ENCODE results near the gene DNAJC4. TPM values are rescaled to one million over a fixed set of nuclear protein-coding genes. Genes with fewer than 3 reads are reported as not detected.

The DNAJC4 gene
- total RNA-seq, 1 experiment from 2014 or later, result 24.2 TPM

- no peak overlapping the region for H3K9ac ChIP-seq (ENCODE audit: extremely low read depth, insufficient read length, low read length)
- no peak overlapping the region for H4K5ac ChIP-seq (ENCODE audit: insufficient read length, low read depth, low read length)
- no peak overlapping the region for H2BK15ac ChIP-seq (ENCODE audit: low read depth, low read length)
- H2BK120ac ChIP-seq (ENCODE audit: low read depth, low read length, poor library complexity, severe bottlenecking), result no peak overlapping the region
- WGBS (ENCODE audit: extremely low coverage, insufficient read length, low lambda C conversion rate), result no CpG with 5 or more reads among the region's 9 CpGs
- no peaks in the 10 kb centered on the region for H3K9me3 Mint-ChIP-seq
- no peak overlapping the region for H2BK20ac ChIP-seq (ENCODE audit: low read depth, low read length, poor library complexity, severe bottlenecking)
- no peak overlapping the region for H3T11ph ChIP-seq (ENCODE audit: low read length)
- H3K14ac ChIP-seq (ENCODE audit: insufficient read depth, low read length), result no peak overlapping the region
- no peak overlapping the region for H4K8ac ChIP-seq (replicated peaks; ENCODE audit: insufficient read length, low read depth, low read length)
- H4K91ac ChIP-seq (ENCODE audit: insufficient read length, low read depth, low read length), result no peak overlapping the region
- H3K4me1 Mint-ChIP-seq, result peaks cover 15% of the 10 kb centered on the region in 2 experiments
- no peaks in the 10 kb centered on the region; the same call in 1 of the 2 replicates for H3K27me3 Mint-ChIP-seq (ENCODE audit: low read depth)
- no peak for DNase-seq
- H3K27ac ChIP-seq (ENCODE audit: insufficient read length, low read depth, low read length), result no peak overlapping the region
- H2BK5ac ChIP-seq (ENCODE audit: insufficient read length, low read length), result no peak overlapping the region
- H3K56ac ChIP-seq (ENCODE audit: insufficient read length, low read depth, low read length), result no peak overlapping the region
- H3K36me3 Mint-ChIP-seq (ENCODE audit: insufficient read depth in 1 of 3, low read depth in 3 of 3), result peaks cover 0 to 25% (median 14%) of the 10 kb centered on the region in 3 experiments; a peak in 5 of 7 replicates
- H2AK5ac ChIP-seq (ENCODE audit: insufficient read length, low read length), result no peak overlapping the region
- H3K4me3 Mint-ChIP-seq, result no peak overlapping the region
- H3K9me3 ChIP-seq (ENCODE audit: control insufficient read depth, low read depth, low read length), result no peaks in the 10 kb centered on the region
- no peaks in the 10 kb centered on the region for H3K4me1 ChIP-seq (ENCODE audit: insufficient read depth, low read length)
- no peak overlapping the region for H3K4me2 ChIP-seq (ENCODE audit: insufficient read depth, insufficient read length, low read length)
- no peak overlapping the region for H2AFZ ChIP-seq (ENCODE audit: low read length)
- H3K79me2 ChIP-seq (ENCODE audit: insufficient read depth, low read length), result no peaks in the 10 kb centered on the region
- H3K23me2 ChIP-seq (ENCODE audit: insufficient read length, low read depth, low read length, poor library complexity, severe bottlenecking), result peaks cover 15% of the 10 kb centered on the region
- no peak overlapping the region for H3K18ac ChIP-seq (ENCODE audit: insufficient read length, low read depth, low read length)
- no peak overlapping the region for H2BK12ac ChIP-seq (ENCODE audit: insufficient read length, low read depth, low read length)
- H3K23ac ChIP-seq (ENCODE audit: insufficient read length, low read depth, low read length), result no peak overlapping the region
- H4K20me1 ChIP-seq (ENCODE audit: control insufficient read depth, insufficient read depth, insufficient read length), result no peaks in the 10 kb centered on the region
- no peak overlapping the region for H3K4ac ChIP-seq (ENCODE audit: low read depth, low read length)
- no peaks in the 10 kb centered on the region for H3K79me1 ChIP-seq (ENCODE audit: insufficient read depth, low read depth, low read length, poor library complexity, severe bottlenecking)
- H3K27ac Mint-ChIP-seq, result no peak overlapping the region
- no peaks in the 10 kb centered on the region for H3K27me3 ChIP-seq (ENCODE audit: insufficient read depth, low read length)
- TF ChIP-seq CTCF (conservative IDR thresholded peaks at IDR 0.05), result no peak
Observed at GRCh38 chr11:64222651-64223000, 7.7 kb upstream of the DNAJC4 start.

All from H9 (cell line).